ENCODE data around the gene AUTS2.

DNA sequence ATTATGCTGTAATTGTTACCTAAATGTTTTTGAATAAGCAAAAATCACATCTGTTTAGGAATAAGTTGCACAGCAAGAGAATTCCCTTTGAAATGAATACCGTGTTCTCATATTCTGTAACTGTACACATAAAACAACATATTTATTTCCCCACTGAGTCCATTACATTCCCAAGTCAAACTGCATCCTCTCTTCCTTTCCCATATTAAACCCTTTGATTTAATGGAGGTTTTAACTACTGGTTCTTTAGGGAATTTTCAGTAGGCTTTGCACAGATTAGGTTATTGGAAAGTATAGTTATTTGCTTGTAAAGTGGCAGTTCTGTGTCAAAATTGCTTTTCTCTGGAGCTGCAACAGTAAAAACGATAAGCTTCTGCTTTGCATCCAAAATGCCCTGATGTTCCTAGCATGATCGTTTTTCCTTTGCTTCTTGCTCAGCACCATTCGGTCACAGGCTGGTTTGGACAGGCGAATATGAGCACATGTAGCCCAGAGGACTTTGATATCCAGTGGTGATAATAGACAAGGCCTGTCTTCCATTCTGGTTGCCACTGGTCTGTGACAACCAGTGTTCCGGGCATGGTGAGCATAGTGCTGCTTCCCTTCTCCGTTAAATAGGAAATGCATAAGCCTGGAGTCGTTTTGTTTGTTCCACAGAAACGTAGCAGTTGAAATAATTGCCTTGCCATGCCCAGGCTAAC lies 696.1 kb downstream of the AUTS2 start:
- TF ChIP-seq, protein P1, sequence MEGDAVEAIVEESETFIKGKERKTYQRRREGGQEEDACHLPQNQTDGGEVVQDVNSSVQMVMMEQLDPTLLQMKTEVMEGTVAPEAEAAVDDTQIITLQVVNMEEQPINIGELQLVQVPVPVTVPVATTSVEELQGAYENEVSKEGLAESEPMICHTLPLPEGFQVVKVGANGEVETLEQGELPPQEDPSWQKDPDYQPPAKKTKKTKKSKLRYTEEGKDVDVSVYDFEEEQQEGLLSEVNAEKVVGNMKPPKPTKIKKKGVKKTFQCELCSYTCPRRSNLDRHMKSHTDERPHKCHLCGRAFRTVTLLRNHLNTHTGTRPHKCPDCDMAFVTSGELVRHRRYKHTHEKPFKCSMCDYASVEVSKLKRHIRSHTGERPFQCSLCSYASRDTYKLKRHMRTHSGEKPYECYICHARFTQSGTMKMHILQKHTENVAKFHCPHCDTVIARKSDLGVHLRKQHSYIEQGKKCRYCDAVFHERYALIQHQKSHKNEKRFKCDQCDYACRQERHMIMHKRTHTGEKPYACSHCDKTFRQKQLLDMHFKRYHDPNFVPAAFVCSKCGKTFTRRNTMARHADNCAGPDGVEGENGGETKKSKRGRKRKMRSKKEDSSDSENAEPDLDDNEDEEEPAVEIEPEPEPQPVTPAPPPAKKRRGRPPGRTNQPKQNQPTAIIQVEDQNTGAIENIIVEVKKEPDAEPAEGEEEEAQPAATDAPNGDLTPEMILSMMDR (IDR thresholded peaks at IDR 0.05), result no peak
- no peak for TF ChIP-seq POLR2A (IDR thresholded peaks at IDR 0.05)

Measured in thyroid gland (tissue), 4 donors.